Epithelial cell of alveolus of lung (primary cell): Measurements from ENCODE around the gene UNC13A. TPM values are rescaled to one million over a fixed set of nuclear protein-coding genes. Genes with fewer than 3 reads are reported as not detected.

ENCODE experiments used
- total RNA-seq: library from RNA; depleted of rRNA; stranded (reverse); fragments of >200 nt; gene quantifications from 2 replicates; pipeline ENCODE4 v1.2.1, GENCODE V29; 2015

Gene UNC13A
- total RNA-seq, result 0.08 and 2.5 TPM in 2 replicates

DNA sequence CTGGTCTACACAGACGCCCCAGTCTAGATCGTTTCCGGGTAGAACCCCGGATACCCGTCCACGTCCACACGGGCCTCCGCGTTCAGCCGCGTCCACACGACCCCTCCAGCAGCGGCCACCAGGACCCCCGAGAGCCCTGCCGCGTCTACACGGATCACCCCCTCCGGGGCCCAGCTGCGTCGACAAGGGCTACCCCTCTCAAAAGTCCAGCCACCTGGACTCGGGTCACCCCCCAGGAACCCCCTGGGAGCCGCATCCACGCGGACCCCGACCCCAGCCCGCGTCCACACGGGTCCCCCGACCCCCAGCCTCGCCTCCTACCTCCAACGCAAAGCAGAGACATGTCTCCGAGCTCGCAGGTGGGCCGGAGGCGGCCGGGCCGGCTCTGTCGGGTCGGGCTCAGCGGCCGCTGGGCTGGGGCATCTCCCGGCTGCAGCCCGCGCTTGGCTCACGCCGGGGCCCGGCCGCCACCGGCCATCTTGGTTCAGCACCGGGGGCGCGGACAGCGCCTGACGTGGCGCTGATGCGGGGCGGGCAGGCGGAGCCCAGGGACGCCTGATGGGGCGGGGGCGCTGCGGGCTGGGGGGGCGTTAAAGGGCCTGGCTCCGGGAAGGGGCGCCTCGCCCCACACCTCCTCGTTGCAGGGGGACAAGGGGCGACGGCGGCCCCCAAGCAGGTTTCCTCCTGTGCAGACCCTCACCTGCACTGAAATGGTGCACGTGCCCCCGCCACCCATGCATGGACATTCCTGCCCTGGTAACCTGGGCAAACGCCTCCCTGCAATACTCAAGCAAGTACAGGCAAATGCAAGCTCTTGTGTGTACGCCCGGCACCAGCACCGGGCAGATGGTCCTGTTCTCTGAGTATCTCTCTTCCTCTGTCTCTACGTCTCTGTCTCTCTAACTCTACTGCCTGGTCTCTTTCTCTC is at the start of gene UNC13A:
Gene UNC13A, minus strand, starts transcription at position 498 of the 928 bp plus-strand sequence. Its CDS starts 155 bp downstream, at position 343.

DNA sequence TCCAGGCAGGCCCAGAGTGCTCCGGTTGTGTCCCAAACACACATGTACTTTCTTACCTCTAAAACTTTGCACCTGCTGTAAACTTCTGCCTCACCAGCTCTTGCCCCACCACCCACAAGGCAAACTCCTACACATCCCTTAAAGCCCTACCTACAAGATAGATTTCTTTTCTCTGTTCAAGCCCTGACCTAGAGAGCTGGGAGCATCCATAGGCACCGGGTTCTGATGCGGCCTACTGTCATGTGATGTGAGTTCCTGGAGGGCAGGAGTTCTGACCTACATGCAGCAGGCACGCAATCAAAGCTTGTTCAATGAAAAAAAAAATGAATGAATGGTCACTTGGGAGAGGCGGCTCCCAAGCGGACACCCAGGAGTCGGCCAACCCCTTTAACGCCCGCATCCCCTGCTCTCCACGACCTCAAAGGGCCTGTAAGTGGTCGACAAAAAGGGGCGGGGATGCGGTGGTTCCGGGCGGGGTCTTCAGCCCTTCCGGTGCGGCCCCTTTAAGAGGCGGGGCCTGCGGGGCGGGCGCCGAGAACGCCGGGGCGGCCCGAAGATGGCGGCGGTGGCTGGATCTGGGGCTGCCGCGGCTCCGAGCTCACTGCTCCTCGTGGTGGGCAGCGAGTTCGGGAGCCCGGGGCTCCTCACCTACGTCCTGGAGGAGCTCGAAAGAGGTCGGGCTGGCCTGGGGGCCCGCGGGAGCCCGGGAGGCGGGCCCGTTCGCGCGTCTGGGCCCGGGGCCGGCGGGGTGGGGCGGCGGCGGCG is 31.0 kb upstream of the UNC13A start, which contains the start of gene MAP1S:
Gene MAP1S, plus strand, starts transcription at position 534 of the 765 bp plus-strand sequence. Its CDS starts 23 bp downstream, at position 557.

DNA sequence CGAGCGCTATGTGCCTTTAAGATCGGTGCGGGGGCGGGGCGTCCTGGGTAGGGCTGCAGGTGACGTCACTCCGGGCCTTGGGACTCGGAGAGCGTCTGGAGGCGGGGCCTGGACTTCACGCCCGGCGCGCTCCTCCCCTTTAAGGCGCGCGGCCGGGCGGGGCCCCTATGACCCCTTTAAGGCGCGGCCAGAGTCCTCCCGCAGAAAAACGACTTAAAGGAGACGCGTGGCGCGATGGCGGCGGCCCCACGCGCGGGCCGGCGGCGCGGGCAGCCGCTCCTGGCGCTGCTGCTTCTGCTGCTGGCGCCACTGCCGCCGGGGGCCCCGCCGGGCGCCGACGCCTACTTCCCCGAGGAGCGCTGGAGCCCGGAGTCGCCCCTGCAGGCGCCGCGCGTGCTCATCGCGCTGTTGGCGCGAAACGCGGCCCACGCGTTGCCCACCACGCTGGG is 132.7 kb downstream of the UNC13A start, which contains the start of gene COLGALT1:
Gene COLGALT1, plus strand, starts transcription at position 170 of the 449 bp plus-strand sequence. Its CDS starts 65 bp downstream, at position 235.

Other genes starting within 250 kb of the UNC13A start
- gene TMEM221, start 239.7 kb downstream of the UNC13A start, total RNA-seq, result 0.13 and 0.64 TPM in 2 replicates
- not detected in 2 replicates for gene NXNL1, start 227.4 kb downstream of the UNC13A start, total RNA-seq
- 10.5 and 25.4 TPM in 2 replicates for gene SLC27A1, start 217.8 kb downstream of the UNC13A start, total RNA-seq
- gene PGLS, start 176.7 kb downstream of the UNC13A start, total RNA-seq, result 97.4 and 107 TPM in 2 replicates
- 89.3 and 209 TPM in 2 replicates for gene COLGALT1, start 132.7 kb downstream of the UNC13A start, total RNA-seq
- gene MAP1S, start 31.1 kb upstream of the UNC13A start, total RNA-seq, result 39.2 and 48.3 TPM in 2 replicates
- 3.0 and 4.3 TPM in 2 replicates for gene FCHO1, start 63.1 kb upstream of the UNC13A start, total RNA-seq
- gene B3GNT3, start 106.8 kb upstream of the UNC13A start, total RNA-seq, result 0.91 TPM in 1 of 2 replicates, not detected in the other
- gene INSL3, start 133.2 kb upstream of the UNC13A start, total RNA-seq, result not detected in 2 replicates
- 4.5 and 9.9 TPM in 2 replicates for gene JAK3, start 159.6 kb upstream of the UNC13A start, total RNA-seq
- 1,641 and 2,790 TPM in 2 replicates for gene RPL18A, start 171.6 kb upstream of the UNC13A start, total RNA-seq
- gene SLC5A5, start 183.6 kb upstream of the UNC13A start, total RNA-seq, result not detected in 2 replicates
- gene CCDC124, start 244.7 kb upstream of the UNC13A start, total RNA-seq, result 89.5 and 98.8 TPM in 2 replicates